DMS114 treated with DMSO at 0.1 percent for 48 hours (cell line): Measurements from ENCODE around the gene SLC25A39.
"Not testable (repeated sequence)": the region's sequence is repeated elsewhere in the genome, so short reads cannot be mapped to it uniquely, and the experiment has no call there.

Experiments
- DNase-seq: peaks from one replicate; lab custom pipeline; 2025; ENCODE audit not compliant: unreplicated experiment; lab: John Stamatoyannopoulos, UW

SLC25A39 gene

DNA sequence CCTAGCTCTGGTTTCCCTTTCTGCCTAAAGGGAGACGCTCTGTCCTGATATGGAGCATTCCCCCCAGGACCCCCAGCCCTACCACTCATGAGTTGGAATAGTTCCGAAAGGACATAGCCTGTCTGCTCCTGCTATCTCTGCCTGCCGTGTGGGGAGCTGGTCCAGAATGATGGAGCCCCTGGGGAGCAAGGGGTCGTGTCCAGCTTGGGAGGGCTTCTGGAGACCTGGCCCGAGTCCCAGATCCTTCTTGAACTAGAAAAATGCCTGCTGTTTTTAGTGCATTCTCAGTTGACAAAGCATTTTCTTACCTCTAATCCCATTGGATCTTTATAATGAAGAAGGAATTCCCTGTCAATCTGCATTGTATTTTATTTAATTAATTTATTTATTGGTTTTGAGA is 11.3 kb upstream of the SLC25A39 start:
- DNase-seq, result no peak

DNA sequence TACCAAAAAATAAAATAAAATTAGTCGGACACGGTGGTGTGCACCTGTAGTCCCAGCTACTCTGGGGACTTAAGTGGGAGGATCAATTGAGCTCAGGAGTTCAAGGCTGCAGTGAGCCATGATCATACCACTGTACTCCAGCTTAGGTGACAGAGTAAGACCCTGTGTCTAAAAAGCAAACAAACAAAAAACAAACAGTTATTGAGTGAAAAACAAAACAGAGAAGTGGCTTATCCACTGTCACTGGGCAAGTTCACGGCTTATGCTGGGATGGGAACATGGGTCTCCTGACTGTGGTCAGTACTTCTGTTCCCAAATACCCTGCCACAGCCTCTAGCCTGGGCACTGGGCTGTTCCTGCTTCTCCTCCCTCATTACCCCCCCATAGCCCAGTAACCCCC is 10.9 kb upstream of the SLC25A39 start:
- no peak for DNase-seq

DNA sequence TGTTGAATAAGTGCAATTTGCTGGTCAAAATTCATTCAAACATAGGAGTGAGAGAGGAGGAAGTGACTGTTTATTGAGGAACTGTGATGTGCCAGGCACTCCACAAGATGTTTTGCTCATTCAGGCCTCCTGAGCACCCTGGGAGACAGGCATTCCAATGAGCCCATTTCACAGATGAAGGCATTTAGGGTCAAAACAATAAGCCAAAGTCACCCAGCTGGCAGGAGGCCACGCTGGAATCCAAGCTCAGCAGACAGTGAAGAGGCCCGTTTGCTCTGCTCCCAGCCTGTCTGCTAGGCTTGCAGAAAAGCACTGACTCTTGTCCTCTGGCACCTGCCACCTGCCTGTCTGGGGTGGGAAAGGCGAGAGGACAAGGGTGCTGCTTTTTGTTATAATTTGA is 10.1 kb upstream of the SLC25A39 start:
- DNase-seq, result no peak

DNA sequence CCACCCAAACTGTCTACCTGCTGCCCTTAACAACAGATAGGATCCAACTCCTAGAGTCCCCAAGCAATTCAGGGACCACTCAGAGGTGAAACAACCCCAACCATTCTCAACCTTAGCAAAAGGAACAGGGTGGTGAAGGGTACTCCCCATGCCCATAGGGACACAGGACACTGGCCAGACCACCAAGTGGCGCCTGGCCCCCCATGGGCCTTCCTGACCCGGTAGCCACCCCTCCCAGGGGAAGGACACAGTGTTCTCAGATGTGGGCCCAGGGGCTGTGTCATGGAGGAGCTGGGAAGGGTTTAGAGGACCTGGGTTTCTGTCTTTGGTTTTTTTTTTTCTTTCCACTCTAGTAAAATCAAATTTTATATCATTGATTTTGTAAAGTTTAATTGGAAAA is 9.7 kb upstream of the SLC25A39 start:
- no peak for DNase-seq

DNA sequence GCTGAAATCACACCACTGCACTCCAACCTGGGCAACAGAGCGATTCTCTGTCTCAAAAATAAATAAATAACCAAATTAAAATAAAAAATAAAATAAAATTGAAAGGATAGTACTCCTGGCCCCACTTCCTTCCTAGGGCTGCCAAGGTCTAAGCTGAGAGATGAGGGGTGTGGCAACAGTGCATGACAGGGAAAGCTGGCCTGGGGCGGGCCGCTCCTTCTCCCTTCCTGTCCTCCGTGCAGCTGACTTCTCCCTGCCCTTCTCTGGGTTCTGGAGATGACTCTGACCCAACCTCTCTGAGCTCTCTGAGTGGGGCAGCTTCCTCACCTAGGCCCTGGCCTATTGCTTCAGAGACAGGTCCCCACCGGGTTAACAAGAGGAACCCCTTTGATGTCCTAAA is 8.7 kb upstream of the SLC25A39 start:
- DNase-seq, result no peak

DNA sequence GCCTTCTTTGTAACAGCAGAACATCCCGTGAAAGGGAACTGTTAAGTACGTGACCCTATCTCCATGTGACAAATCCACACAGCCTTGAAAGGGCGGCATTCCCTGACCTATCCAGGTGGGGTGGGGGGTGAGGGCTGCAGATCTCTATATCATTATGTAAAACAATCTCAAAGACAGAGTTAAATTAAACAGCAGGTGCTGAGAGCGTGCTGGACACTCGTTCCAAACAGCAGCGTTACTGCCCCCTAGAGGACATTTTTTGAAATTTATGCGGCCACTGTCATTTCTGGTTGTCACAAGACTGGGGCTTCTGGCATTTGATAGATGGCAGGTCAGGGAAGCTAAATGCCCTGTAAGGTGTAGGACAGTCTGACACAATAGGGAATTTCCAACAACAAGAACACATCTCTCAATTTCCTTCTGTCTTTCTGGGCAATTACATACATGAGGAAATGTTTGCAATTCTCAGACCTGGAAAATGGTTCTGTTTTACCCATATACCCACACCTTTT is 6.7 kb upstream of the SLC25A39 start:
- peak; percentile 38 for DNase-seq

DNA sequence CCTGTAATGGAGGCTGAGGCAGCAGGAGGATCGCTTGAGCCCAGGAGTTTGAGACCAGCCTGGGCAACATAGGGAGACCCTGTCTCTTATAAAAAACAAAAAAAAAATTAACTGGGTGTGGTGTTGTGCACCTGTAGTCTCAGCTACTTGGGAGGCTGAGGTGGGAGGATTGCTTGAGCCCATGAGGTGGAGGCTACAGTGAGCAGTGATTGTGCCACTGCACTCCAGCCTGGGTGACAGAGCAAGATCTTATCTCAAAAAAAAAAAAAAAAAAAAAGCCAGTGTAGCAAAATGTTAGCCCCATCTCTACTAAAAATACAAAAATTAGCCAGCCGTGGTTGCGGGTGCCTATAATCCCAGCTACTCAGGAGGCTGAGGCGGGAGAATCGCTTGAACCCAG is 5.6 kb upstream of the SLC25A39 start:
- not testable (repeated sequence) for DNase-seq

DNA sequence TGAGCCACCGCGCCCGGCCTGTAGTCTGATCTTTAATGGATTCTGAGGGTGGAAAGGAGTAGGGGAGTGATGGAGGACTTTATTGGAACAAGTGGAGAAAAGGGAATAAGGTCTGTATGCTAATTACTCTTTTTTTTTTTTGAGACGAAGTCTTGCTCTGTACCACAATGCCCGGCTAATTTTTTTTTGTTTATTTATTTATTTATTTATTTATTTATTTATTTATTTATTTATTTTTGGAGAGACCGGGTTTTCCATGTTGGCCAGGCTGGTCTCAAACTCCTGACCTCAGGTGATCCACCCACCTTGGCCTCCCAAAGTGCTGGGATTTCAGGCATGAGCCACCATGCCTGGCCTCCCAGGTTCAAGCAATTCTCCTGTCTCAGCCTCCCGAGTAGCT is 4.9 kb upstream of the SLC25A39 start:
- DNase-seq, result not testable (repeated sequence)

DNA sequence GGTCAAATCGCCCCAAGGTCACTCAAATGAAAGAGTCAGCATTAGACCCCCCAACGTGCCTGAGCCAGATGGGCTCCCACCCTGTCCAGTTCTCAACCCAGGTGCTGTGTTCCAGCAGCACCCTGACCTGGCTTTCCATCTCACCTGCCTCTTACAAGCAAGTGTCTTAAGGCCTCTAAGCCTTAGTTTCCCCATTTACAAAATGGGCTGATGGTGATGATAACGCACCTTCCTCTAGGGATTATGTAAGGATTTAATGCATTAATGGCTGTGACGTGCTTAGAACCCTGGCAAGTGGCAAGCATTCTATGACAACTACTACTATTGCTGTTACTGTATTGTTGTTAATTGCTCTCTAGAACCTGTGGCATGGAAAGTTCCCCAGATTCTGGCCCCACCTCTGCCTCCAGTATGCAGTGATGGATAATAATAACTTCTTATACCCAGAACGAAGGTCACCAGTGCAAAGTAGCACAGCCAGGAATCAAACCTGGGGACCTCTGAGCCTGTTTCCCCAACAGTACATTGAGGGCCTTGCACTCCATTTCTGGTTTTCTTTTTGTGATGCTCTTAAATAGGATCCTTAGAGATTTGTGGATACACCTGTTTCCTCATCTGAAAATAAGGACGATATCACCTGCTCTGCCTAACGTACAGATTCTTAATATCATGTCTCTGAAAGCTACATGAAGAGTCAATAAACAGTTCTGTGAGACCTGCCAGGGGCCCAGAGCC is 3.3 kb upstream of the SLC25A39 start:
- DNase-seq, result no peak

DNA sequence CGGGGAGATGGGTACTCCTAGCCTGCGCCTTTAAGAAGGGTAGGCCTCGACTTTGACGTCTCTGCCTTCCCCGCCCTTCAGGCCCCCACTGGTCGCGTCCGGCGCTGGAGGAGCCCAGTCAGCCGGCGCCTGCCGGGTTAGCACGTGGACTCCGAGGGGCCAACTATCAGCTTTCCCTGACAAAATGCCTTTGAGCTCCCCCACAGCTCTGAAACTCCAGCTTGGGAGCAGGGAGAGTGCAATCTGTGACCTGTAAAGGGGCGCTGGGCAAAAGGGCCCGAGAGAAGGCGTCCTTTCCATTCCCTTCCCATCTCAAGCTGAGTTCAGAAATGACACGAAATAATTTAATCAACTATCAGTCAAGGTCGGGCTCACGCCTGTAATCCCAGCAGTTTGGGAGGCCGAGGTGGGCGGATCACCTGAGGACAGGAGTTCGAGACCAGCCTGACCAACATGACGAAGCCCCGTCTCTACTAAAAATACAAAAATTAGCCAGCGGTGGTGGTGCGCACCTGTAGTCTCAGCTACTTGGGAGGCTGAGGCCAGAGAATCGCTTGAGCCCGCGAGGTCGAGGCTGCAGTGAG is 2.3 kb upstream of the SLC25A39 start:
- DNase-seq, result peak; percentile 91

DNA sequence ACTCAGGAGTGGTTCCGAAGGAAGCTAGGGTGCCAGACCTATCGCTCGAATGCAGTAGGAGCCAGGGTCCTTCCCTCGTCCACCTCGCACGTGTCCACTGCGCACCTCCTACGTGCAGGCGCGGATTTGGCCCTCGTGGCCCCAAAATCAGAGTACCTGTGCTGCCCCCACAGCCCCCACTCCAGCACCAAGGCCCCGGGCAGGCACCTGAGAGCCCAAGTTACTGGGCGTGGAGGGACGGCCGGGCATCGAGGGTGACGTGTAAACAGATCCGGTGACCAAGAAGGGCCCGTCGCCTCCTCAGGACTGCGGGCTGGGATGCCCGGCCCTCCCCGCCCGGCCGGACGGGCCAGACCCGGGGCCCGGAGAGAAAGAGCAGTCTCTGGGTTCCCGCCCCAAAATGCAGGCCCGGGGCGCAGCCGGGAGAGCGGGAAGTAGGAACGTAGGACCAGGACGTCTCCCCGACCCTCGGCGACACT is 492 bp downstream of the SLC25A39 start:
- no peak for DNase-seq

DNA sequence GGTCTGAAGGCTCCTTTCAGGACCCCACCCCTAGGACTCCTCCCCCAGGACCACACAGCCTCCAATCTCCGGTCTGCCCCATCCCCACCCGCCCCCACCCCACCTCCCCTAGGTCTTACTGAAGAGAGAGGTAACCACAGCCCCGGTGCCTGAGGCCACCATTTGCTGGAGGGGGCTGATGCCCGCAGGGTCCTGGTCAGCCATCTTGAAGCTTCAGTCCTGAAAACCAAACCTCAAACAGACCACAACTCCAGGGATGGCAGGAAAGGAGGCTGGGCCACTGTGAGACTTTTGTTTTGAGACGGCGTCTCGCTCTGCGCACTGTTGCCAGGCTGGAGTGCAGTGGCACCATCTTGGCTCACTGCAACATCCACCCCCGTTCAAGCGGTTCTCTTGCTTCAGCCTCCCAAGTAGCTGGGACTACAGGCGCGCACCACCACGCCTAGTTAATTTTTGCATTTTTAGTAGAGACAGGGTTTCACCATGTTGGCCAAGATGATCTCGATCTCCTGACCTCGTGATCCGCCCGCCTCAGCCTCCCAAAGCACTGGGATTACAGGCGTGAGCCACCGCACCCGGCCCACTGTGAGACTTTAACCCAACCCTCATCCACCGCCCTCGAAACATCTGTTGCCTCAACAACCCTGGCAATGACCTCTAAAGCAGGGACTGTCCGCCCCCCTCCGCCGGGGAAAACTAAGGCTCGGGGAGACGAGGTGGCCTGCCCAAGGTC is 1.1 kb downstream of the SLC25A39 start:
- no peak for DNase-seq

DNA sequence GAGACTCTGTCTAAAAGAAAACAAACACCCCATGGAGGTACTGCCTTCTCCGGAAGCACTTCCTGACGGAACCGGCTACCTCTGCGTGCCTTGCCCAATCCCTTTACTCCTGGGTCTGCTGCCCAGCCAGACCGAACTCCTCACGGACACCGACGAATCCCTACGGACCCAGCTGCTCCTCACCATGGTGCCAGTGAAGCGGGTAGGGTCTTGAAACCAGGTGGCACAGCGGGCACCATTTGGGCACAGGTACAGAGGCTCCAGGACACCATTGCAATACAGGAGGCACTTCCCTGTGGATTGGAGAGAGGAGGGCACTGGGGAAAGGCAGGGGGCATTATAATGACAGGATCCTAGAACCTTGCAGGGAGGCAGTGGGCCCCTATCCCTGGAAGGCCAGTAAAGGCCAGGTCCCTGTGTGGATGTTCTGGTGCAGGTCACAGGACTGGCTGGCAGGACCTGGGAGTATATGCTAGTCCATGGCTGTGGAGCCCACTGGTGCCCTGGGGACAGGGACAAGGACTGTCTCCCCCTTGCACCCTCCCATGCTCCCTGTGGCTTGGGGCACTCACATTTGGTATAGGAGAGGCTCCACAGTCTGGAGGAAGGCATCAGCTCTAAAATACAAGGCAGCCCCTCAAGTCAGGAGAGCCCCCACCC is 2.3 kb downstream of the SLC25A39 start:
- DNase-seq, result no peak

DNA sequence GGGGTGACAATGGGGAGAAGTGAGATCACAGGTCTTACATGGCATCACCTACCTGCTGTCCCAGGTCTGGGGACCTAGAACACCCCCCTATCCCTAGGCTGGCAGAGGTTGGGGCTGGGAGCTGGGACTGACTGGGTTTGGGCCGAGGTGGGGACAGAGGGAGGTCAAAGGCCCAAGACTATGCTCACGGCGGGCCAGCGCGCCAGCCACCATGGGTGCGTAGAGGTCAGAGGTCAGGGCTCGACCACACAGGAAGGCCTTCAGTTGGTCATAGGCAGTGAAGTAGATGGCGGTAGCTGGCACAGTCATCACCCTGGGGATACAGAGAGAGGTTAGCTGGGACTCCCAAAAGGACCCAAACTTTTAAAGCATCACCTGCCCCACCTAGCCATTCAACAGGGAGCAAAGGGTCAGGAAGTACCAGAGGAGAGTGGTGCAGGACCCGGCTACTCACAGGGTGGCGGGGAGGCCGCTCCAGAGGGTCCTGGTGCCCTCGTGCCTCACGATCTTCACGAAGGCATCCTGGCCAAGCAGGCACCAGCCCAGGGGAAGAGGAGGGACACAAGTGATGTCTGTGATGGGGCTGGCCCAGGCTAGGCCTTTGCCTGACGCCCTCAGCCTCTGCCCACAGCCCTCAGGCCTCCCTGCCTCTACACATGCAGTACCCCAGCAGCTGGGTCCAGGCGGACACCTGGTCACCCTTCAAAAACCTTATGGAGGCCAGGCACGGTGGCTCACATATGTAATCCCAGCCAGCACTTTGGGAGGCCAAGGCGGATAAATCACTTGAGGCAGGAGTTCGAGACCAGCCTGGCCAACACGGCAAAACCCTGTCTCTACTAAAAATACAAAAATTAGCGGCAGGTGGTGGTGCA is 3.1 kb downstream of the SLC25A39 start:
- no peak for DNase-seq

DNA sequence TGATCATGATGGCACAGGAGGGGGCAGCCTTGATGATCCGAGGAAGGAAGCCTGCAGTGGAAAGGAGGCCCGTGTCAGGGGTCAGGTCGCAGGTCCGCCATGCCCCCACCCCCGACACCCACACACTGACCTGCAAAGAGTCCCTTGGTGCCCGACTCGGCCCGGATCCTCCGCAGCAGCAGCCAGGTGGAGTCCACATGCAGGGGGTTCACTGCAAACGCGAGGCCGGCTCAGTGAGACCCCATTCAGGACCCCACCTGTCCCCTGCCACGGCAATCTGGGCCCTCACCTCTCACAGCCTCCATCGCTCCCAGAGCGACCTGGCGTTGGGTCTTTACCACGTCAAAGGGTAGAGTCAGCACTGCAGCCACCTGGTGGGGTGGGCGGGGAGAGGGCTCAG is 4.6 kb downstream of the SLC25A39 start:
- DNase-seq, result no peak

DNA sequence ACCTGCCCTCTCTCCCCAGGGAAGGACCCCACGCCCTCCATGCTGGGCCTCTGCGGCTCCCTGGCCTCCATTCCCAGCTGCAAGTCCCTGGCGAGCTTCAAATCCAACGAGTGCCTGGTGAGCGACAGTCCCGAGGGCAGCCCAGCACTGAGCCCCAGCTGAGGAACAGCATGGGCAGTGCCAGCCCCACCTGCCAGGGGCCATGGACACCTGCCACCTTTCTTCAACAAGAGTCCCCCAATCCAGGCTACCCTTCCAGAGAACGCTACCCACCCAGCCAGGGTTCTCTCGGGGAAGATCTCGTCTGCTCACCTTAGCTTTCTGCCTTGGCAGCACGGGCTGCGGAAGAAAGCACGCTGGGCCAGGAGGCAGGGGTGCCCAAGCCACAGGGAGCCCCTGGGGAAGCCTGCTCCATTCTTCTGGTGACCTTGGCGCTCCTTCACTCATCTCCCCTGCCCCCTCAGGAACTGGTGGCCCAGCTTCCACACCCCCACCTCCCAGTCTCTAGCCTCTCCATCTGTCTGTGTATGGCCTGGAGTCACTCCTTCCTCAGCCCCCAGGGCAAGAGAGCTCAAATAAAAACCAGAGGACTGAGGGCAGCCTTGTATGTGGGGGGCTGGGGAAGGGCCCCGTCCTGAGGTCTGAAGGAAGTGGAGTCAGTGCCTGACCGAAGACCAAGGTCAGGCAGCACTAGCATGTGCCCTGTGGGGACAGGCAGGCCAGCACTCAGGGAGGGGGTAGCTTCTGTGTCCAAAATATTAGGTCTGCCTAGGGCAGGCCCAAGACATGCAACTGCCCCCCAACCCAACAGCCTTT is 6.3 kb downstream of the SLC25A39 start:
- DNase-seq, result no peak

DNA sequence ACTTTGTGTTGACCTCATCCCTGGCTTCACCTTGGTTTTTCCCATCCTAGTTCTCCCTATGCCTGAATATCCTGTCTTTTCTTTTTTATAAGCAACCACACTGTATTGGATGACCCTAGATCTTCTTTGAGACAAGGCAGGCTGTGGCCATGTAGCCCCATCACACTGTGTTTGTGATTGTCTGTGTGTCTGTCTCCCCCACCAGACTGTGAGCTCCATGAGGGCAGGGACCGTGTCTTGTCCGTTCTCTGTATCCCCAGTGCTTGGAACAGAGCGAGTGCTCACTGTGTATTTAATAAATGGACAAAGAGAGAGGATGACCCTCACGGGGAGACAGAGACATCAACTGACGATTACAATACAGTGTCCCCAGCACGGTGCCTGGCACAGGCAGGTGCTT is 7.1 kb downstream of the SLC25A39 start:
- no peak for DNase-seq

DNA sequence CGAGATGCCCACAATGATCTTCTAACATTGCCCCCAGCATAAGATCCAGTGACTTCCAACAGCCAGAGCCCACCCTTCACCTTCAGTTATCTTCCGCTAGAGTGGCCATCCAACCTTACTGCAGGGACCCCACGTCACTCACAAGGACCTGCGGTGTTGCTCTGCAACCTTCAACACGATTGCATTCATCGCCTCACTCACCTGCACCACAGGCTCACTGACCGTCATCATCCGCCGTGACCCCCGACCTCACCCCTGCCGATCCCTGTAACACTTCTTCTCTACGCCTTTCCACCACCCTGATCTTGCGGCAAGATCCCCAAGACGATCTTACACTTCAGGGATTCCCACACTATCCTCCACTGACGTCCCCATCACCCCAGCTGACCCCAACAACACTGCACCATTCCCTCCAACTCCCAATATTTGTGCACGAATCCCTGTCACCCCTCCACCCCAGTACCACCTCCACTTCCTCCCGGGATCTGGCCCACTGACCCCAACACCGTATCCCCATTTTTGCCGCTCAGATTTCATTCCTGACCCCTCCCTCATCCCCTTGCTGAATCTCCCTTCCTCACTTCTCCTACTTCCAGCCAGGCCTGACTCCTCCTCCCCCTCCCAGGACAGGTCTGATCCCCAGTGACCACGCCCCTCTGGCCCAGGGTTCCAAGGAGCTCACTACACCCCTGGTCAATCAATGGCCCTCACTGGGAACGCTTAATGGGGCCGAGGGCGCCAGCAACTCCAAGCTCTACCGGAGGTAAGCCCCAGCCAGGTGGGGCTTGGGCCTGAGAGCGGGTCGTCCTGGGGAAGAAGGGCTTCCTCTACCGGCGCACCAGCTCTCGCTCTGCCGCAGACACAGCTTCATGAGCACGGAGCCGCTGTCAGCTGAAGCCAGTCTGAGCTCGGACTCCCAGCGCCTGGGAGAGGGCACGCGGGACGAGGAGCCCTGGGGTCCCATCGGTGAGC is 8.6 kb downstream of the SLC25A39 start:
- DNase-seq, result no peak
